Caco-2 (cell line): ENCODE measurements around the gene PRICKLE1. TPM values are rescaled to one million over a fixed set of nuclear protein-coding genes. Genes with fewer than 3 reads are reported as not detected.

Experiments
- BruUV-seq: library from RNA; stranded (reverse); fragments of 400-500 nt; replicated peaks from 2 replicates; lab custom pipeline; 2021; lab: Mats Ljungman, UMichigan
- CTCF ChIA-PET: fragments of 300-600 bp; sonication (Branson Sonifier 250); formaldehyde crosslinking; loops from one replicate; lab custom pipeline; 2022; ENCODE audit warnings: antibody characterized with exemption; lab: Charles Lee
- POLR2A ChIA-PET: fragments of 300-600 bp; sonication (Branson Sonifier 250); formaldehyde crosslinking; loops from one replicate; lab custom pipeline; 2022; ENCODE audit warnings: antibody characterized with exemption; lab: Charles Lee
- DNase-seq, 2 experiments: peaks; one replicate each; pipeline versions ENCODE4 v3.0.0 to v3.0.0-alpha.2; 2020 to 2022
- H3K27me3 ChIP-seq: replicated peaks from 2 replicates; pipeline ENCODE4 v1.6.0; 2011; ENCODE audit warnings: low read length; ENCODE audit not compliant: control insufficient read depth, insufficient read depth
- H3K36me3 ChIP-seq: 2 replicates; pipeline ENCODE4 v1.5.1; 2011; ENCODE audit warnings: low read length; ENCODE audit not compliant: control insufficient read depth, insufficient read depth
- H3K4me1 ChIP-seq: fragments of 250-450 bp; sonication (Bioruptor Pico); 2 replicates; pipeline ENCODE4 v1.5.1; 2020; ENCODE audit warnings: mild to moderate bottlenecking
- H3K4me3 ChIP-seq: 2 replicates; pipeline ENCODE4 v1.5.1; 2011; ENCODE audit warnings: low read depth, mild to moderate bottlenecking, control low read depth, low read length
- H3K9me3 ChIP-seq: fragments of 250-450 bp; sonication (Bioruptor Pico); 2 replicates; pipeline ENCODE4 v1.5.1; 2020; ENCODE audit warnings: mild to moderate bottlenecking, moderate library complexity
- H3K27ac Mint-ChIP-seq: one replicate; pipeline ENCODE4 v1.8.0; 2022; ENCODE audit warnings: mixed read lengths; ENCODE audit not compliant: unreplicated experiment
- H3K27me3 Mint-ChIP-seq: one replicate; pipeline ENCODE4 v1.8.0; 2022; ENCODE audit warnings: mixed read lengths; ENCODE audit not compliant: insufficient read depth, unreplicated experiment
- H3K36me3 Mint-ChIP-seq: one replicate; pipeline ENCODE4 v1.8.0; 2022; ENCODE audit warnings: mild to moderate bottlenecking, mixed read lengths; ENCODE audit not compliant: insufficient read depth, unreplicated experiment
- H3K4me1 Mint-ChIP-seq: one replicate; pipeline ENCODE4 v1.8.0; 2022; ENCODE audit warnings: low read depth, mixed read lengths; ENCODE audit not compliant: unreplicated experiment
- H3K4me3 Mint-ChIP-seq: one replicate; pipeline ENCODE4 v1.8.0; 2022; ENCODE audit warnings: mild to moderate bottlenecking, moderate library complexity, mixed read lengths; ENCODE audit not compliant: unreplicated experiment
- H3K9me3 Mint-ChIP-seq: one replicate; pipeline ENCODE4 v1.8.0; 2022; ENCODE audit warnings: mixed read lengths; ENCODE audit not compliant: unreplicated experiment
- CTCF ChIP-seq, 2 experiments: fragments of 200-600 bp in 1 of 2; IDR thresholded peaks; 1 replicate in 1 of 2; 2 replicates in 1 of 2; pipeline versions ENCODE4 v1.5.1 to v1.8.0; 2011 to 2022; ENCODE audit warnings: antibody characterized with exemption in 1 of 2, control low read depth in 1 of 2, inconsistent platforms in 1 of 2, low read depth in 1 of 2, low read length in 1 of 2, mild to moderate bottlenecking in 1 of 2, moderate library complexity in 1 of 2; ENCODE audit not compliant: insufficient read depth in 1 of 2, severe bottlenecking in 1 of 2, unreplicated experiment in 1 of 2
- intact Hi-C: fragments of 100-400 bp; cut with micrococcal nuclease; formaldehyde crosslinking; loops from one replicate; pipeline ENCODE4 v1.10.0; 2022; ENCODE audit not compliant: unreplicated experiment
- total RNA-seq: library from RNA; stranded (reverse); gene quantifications from 2 replicates; pipeline ENCODE4 v1.2.3, GENCODE V29; 2022

PRICKLE1 gene
- total RNA-seq, 1 experiment from 2014 or later = 4.5 TPM

- Mint-ChIP-seq H3K9me3 (peaks cover 16% of the 10 kb centered on the region), H3K36me3 (peaks cover 6% of the 10 kb centered on the region), H3K4me3 (no peak overlapping the region), H3K27me3 (no peaks in the 10 kb centered on the region), H3K4me1 (peaks cover 19% of the 10 kb centered on the region), H3K27ac (peak overlapping the region; percentile 10)
- H3K4me1 ChIP-seq = no peaks in the 10 kb centered on the region
- H3K27me3 ChIP-seq = no peaks in the 10 kb centered on the region
- ChIA-PET POLR2A (no interaction called here), CTCF (no interaction called here)
- H3K4me3 ChIP-seq = no peak overlapping the region
- BruUV-seq = no TSS peak
- TF ChIP-seq CTCF (IDR thresholded peaks at IDR 0.05; ENCODE audit: insufficient read depth in 1 of 2, low read depth in 1 of 2, low read length in 1 of 2, severe bottlenecking in 1 of 2, unreplicated experiment in 1 of 2) = no peak
- DNase-seq = no peak
- no peaks in the 10 kb centered on the region; the same call in 1 of the 2 replicates for H3K9me3 ChIP-seq
- intact Hi-C loops = no loop called here
- no peaks in the 10 kb centered on the region for H3K36me3 ChIP-seq
These were observed 40.8 kb upstream of the PRICKLE1 start for GRCh38 chr12:42630314-42630713.

GRCh38 chr12:42627151-42627550 lies 37.6 kb upstream of the PRICKLE1 start:
- Histone ChIP-seq H3K9me3 (no peaks in the 10 kb centered on the region; the same call in 1 of the 2 replicates), H3K27me3 (no peaks in the 10 kb centered on the region), H3K4me1 (no peaks in the 10 kb centered on the region), H3K36me3 (no peaks in the 10 kb centered on the region), H3K4me3 (no peak overlapping the region)
- no peak for TF ChIP-seq CTCF (IDR thresholded peaks at IDR 0.05; ENCODE audit: insufficient read depth in 1 of 2, low read depth in 1 of 2, low read length in 1 of 2, severe bottlenecking in 1 of 2, unreplicated experiment in 1 of 2)
- BruUV-seq = no TSS peak
- Mint-ChIP-seq H3K36me3 (peaks cover 6% of the 10 kb centered on the region), H3K9me3 (peaks cover 25% of the 10 kb centered on the region), H3K4me3 (no peak overlapping the region), H3K27me3 (no peaks in the 10 kb centered on the region), H3K27ac (no peak overlapping the region), H3K4me1 (peaks cover 19% of the 10 kb centered on the region)
- intact Hi-C loops = no loop called here
- no peak for DNase-seq
- CTCF ChIA-PET = interaction anchor here (0.6 kb wide), 1 partner anchor 85 kb away, joined by 4 read pairs; no protein-coding TSS in a partner anchor
- POLR2A ChIA-PET = no interaction called here

GRCh38 chr12:42625611-42626010 lies 36.1 kb upstream of the PRICKLE1 start:
- POLR2A ChIA-PET = no interaction called here
- no peak for TF ChIP-seq CTCF (IDR thresholded peaks at IDR 0.05; ENCODE audit: insufficient read depth in 1 of 2, low read depth in 1 of 2, low read length in 1 of 2, severe bottlenecking in 1 of 2, unreplicated experiment in 1 of 2)
- no TSS peak for BruUV-seq

More at GRCh38 chr12:42625611-42626010, 36.1 kb upstream of the PRICKLE1 start:
- Mint-ChIP-seq H3K4me1 (peaks cover 18% of the 10 kb centered on the region), H3K27me3 (no peaks in the 10 kb centered on the region), H3K36me3 (peaks cover 6% of the 10 kb centered on the region), H3K27ac (no peak overlapping the region), H3K4me3 (no peak overlapping the region), H3K9me3 (peaks cover 24% of the 10 kb centered on the region)
- Histone ChIP-seq H3K4me1 (no peaks in the 10 kb centered on the region), H3K4me3 (no peak overlapping the region), H3K36me3 (no peaks in the 10 kb centered on the region), H3K9me3 (no peaks in the 10 kb centered on the region), H3K27me3 (no peaks in the 10 kb centered on the region)
- no peak for DNase-seq
- CTCF ChIA-PET = no interaction called here
- intact Hi-C loops = no loop called here
